Gastrocnemius medialis (tissue), 4 donors: ENCODE data around the gene RAD54L.

Experiments used
- POLR2A ChIP-seq, 2 donors: fragments of 450-650 bp; IDR thresholded peaks; one replicate each; pipeline ENCODE4 v1.6.1; 2017; ENCODE audit warnings: antibody characterized with exemption in 2 of 2, mild to moderate bottlenecking in 2 of 2, moderate library complexity in 2 of 2
- TF ChIP-seq, protein P1 (sequence below), 5 experiments: fragments of 450-650 bp in 3 of 5; fragments of 200-600 bp in 2 of 5; sonication (generic) in 2 of 5; IDR thresholded peaks in 4 of 5; conservative IDR thresholded peaks in 1 of 5; 1 replicate in 4 of 5; 2 replicates in 1 of 5; pipeline ENCODE4 v1.5.1; 2016 to 2019; ENCODE audit warnings: antibody characterized with exemption in 5 of 5, mild to moderate bottlenecking in 3 of 5, moderate library complexity in 3 of 5

DNA sequence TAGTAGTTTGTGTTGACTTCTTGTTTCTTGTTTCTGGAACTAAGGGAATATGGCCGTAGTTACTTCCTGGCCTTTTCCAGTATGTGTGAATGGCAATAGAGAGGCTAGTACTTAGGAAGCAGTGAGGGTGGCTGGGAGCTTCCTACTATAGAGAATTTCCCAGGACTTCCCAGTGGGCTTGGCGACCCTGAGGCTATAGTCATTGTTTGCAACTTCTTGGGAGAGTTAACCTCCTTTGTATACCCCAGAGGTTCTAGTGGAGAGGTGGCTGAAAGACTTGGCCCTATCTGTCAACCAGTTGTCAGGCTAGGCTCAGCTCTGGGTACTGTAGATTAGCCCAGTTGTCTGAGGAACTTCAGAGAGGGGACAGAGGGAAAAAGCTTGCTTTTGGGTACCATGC lies 15.6 kb downstream of the RAD54L start:
- TF ChIP-seq, protein P1, sequence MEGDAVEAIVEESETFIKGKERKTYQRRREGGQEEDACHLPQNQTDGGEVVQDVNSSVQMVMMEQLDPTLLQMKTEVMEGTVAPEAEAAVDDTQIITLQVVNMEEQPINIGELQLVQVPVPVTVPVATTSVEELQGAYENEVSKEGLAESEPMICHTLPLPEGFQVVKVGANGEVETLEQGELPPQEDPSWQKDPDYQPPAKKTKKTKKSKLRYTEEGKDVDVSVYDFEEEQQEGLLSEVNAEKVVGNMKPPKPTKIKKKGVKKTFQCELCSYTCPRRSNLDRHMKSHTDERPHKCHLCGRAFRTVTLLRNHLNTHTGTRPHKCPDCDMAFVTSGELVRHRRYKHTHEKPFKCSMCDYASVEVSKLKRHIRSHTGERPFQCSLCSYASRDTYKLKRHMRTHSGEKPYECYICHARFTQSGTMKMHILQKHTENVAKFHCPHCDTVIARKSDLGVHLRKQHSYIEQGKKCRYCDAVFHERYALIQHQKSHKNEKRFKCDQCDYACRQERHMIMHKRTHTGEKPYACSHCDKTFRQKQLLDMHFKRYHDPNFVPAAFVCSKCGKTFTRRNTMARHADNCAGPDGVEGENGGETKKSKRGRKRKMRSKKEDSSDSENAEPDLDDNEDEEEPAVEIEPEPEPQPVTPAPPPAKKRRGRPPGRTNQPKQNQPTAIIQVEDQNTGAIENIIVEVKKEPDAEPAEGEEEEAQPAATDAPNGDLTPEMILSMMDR (IDR thresholded peaks at IDR 0.05 in 4 of 5, conservative IDR thresholded peaks at IDR 0.05 in 1 of 5): no peak
- TF ChIP-seq POLR2A (IDR thresholded peaks at IDR 0.05): no peak
